H1 (cell line): Measurements from ENCODE around the gene GABRG3.

Experiments used
- CREB1 ChIP-seq: IDR thresholded peaks from 2 replicates; pipeline ENCODE4 v1.6.1; 2012; ENCODE audit warnings: inconsistent platforms
- CTCF ChIP-seq, 3 experiments: IDR thresholded peaks; 1 replicate in 2 of 3; 2 replicates in 1 of 3; pipeline versions ENCODE4 v1.5.1 to v1.6.1; 2011; ENCODE audit warnings: low read length in 3 of 3, mild to moderate bottlenecking in 3 of 3, inconsistent platforms in 2 of 3, low read depth in 1 of 3, moderate library complexity in 1 of 3; ENCODE audit not compliant: insufficient read depth in 1 of 3; ENCODE audit errors: control extremely low read depth in 1 of 3
- EGR1 ChIP-seq: IDR thresholded peaks from 2 replicates; pipeline ENCODE4 v1.6.1; 2011; ENCODE audit warnings: low read depth, low read length, borderline replicate concordance
- EZH2 ChIP-seq: fragments of 200-600 bp; sonication (generic); IDR thresholded peaks from 2 replicates; pipeline ENCODE4 v1.7.1; 2012; ENCODE audit warnings: low read depth, mild to moderate bottlenecking, moderate library complexity, low read length, inconsistent platforms; ENCODE audit not compliant: severe bottlenecking
- HDAC6 ChIP-seq: IDR thresholded peaks from one replicate; pipeline ENCODE4 v1.7.1; 2012; ENCODE audit warnings: low read depth, mild to moderate bottlenecking, inconsistent platforms, low read length, moderate library complexity
- JUN ChIP-seq: IDR thresholded peaks from 2 replicates; pipeline ENCODE4 v1.6.1; 2011; ENCODE audit warnings: low read depth, mild to moderate bottlenecking, improper control_type of control experiment, low read length
- MAFK ChIP-seq: IDR thresholded peaks from 2 replicates; pipeline ENCODE4 v1.6.1; 2012; ENCODE audit warnings: low read depth, mild to moderate bottlenecking, improper control_type of control experiment, low read length
- POLR2A ChIP-seq, 2 experiments: IDR thresholded peaks; 1 replicate in 1 of 2; 2 replicates in 1 of 2; pipeline ENCODE4 v1.6.1; 2011; ENCODE audit warnings: low read depth in 2 of 2, low read length in 2 of 2, mild to moderate bottlenecking in 2 of 2; ENCODE audit errors: control extremely low read depth in 1 of 2
- POLR2AphosphoS5 ChIP-seq: IDR thresholded peaks from 2 replicates; pipeline ENCODE4 v1.6.1; 2011; ENCODE audit warnings: low read depth, low read length
- RFX5 ChIP-seq: IDR thresholded peaks from 2 replicates; pipeline ENCODE4 v1.6.1; 2011; ENCODE audit warnings: low read depth, low read length, improper control_type of control experiment, borderline replicate concordance
- SIX5 ChIP-seq: IDR thresholded peaks from 2 replicates; pipeline ENCODE4 v1.6.1; 2011; ENCODE audit warnings: mild to moderate bottlenecking, low read depth, low read length
- SP1 ChIP-seq: IDR thresholded peaks from 2 replicates; pipeline ENCODE4 v1.6.1; 2011; ENCODE audit warnings: low read depth, low read length
- SUZ12 ChIP-seq: fragments of 200-600 bp; sonication (generic); IDR thresholded peaks from 2 replicates; pipeline ENCODE4 v1.6.1; 2012; ENCODE audit warnings: mild to moderate bottlenecking, inconsistent platforms, low read length, moderate library complexity, mixed read lengths

- TF ChIP-seq RFX5 (no peak), CREB1 (no peak), POLR2A (IDR thresholded peaks at IDR 0.05; ENCODE audit: control extremely low read depth in 1 of 2, low read depth in 2 of 2, low read length in 2 of 2) (no peak), CTCF (IDR thresholded peaks at IDR 0.05; ENCODE audit: control extremely low read depth in 1 of 3, insufficient read depth in 1 of 3, low read depth in 1 of 3, low read length in 3 of 3) (no peak), EZH2 (no peak), SIX5 (no peak), SUZ12 (no peak), HDAC6 (no peak), MAFK (no peak), SP1 (no peak), JUN (no peak), POLR2AphosphoS5 (no peak), EGR1 (no peak)
Measured at GRCh38 chr15:27070841-27071240, 99.9 kb downstream of the GABRG3 start.
